HL-60/S4 treated with phorbol 12-myristate 13-acetate at 8.2 ng/mL for 4 days and 3 days (cell line): ENCODE data around the gene SLC25A33.

Experiments
- in situ Hi-C: fragments of 300-500 bp; cut with MboI; formaldehyde crosslinking; loops from 2 replicates; pipeline ENCODE4 v1.15.0; 2022; ENCODE audit warnings: low sequenced_read_pairs

SLC25A33 gene

GRCh38 chr1:9586147-9586766 is 47.0 kb downstream of the SLC25A33 start:
- in situ Hi-C loops = no loop called here

- in situ Hi-C loops = no loop called here
Observed at GRCh38 chr1:9588551-9589143, 49.4 kb downstream of the SLC25A33 start, which contains the start of gene TMEM201. Gene TMEM201 (plus strand): TSS chr1:9588911. CDS start chr1:9588931, 20 bp downstream.

GRCh38 chr1:9589144-9589718 is 50.0 kb downstream of the SLC25A33 start:
- in situ Hi-C loops = no loop called here

GRCh38 chr1:9589719-9590157 is 50.5 kb downstream of the SLC25A33 start:
- in situ Hi-C loops = no loop called here

- in situ Hi-C loops = no loop called here
Observed at GRCh38 chr1:9590201-9590600, 50.9 kb downstream of the SLC25A33 start.

GRCh38 chr1:9590945-9591668 is 51.8 kb downstream of the SLC25A33 start:
- in situ Hi-C loops = no loop called here

GRCh38 chr1:9591669-9592509 is 52.6 kb downstream of the SLC25A33 start:
- in situ Hi-C loops = no loop called here

- in situ Hi-C loops = no loop called here
Observed at GRCh38 chr1:9592510-9593075, 53.3 kb downstream of the SLC25A33 start.

GRCh38 chr1:9593147-9593491 is 53.9 kb downstream of the SLC25A33 start:
- in situ Hi-C loops = no loop called here

- in situ Hi-C loops = no loop called here
Observed at GRCh38 chr1:9593492-9594465, 54.5 kb downstream of the SLC25A33 start.

- in situ Hi-C loops = no loop called here
Observed at GRCh38 chr1:9594471-9595155, 55.3 kb downstream of the SLC25A33 start.

GRCh38 chr1:9595156-9595967 is 56.1 kb downstream of the SLC25A33 start:
- in situ Hi-C loops = no loop called here

- in situ Hi-C loops = no loop called here
Observed at GRCh38 chr1:9595968-9596340, 56.7 kb downstream of the SLC25A33 start.

GRCh38 chr1:9596415-9597123 is 57.3 kb downstream of the SLC25A33 start:
- in situ Hi-C loops = no loop called here

- in situ Hi-C loops = no loop called here
Observed at GRCh38 chr1:9597361-9598315, 58.4 kb downstream of the SLC25A33 start.

GRCh38 chr1:9598316-9598700 is 59.0 kb downstream of the SLC25A33 start:
- in situ Hi-C loops = no loop called here
